Measurements from ENCODE around the gene SKIDA1.

SKIDA1 gene

DNA sequence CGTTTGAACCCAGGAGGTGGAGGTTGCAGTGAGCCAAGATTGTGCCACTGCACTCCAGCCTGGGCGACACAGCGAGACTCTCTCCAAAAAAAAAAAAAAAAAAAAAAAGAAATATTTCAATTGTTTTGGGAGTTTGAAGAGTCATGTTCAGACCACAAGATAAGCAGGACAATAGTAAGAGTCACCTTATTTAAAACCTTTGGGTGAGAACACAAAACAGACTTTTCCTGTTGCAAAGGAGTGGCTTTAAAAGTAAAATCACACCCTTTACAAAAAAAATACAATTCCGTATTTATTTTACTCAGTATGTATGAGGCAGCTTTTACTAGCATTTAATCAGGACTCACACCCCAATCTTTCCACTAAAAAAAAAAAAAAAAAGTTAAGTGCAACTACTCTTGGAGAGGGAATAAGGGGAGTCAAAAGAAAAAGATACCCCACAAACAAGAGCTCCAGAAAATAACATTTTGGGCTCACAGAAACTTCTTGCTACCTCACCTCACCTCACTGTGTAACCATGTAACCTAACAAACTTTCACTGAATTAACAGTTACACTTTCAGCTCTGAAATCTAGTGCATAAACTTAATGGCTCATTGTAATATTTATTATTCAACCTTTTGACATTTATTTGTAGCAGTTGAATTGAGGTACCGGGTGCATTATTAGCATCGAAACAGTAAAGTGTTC, 11.2 kb downstream of the SKIDA1 start:
- ChIA-PET CTCF (interaction anchor here (0.9 kb wide), 1 partner anchor 218 kb away, joined by 3 read pairs; no protein-coding TSS in a partner anchor), POLR2A (interaction anchor here (1.1 to 4.2 kb wide), 4 partner anchors 9 to 18 kb away, joined by 3 to 49 read pairs (median 18); partner anchors contain the start of gene SKIDA1)
- DNase-seq (ENCODE audit: extremely low spot score) = no peak
- TF ChIP-seq LEF1 (IDR thresholded peaks at IDR 0.05; ENCODE audit: borderline replicate concordance) (no peak), FOXA1 (IDR thresholded peaks at IDR 0.05) (no peak)

DNA sequence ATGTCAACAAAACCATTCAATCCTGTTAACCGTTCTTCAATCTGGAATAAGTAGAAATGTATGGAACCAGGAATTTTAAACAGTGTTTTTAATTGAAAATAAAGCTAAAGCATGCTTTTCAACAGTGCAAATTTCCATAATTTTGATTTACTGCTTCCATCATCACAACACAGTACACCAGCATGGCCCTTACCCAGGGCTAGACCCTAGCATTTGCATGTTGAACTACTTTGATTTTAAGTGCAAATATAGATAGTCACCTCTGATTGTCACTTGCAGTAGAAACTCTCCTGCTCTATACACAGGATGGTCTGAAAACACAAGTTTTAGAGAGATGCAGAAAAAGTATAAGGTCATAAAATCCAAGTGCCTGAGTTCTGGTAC, 12.1 kb downstream of the SKIDA1 start:
- TF ChIP-seq FOXA1 (IDR thresholded peaks at IDR 0.05) (no peak), ELF4 (IDR thresholded peaks at IDR 0.05) (no peak)
- TF ChIP-seq, protein P1, sequence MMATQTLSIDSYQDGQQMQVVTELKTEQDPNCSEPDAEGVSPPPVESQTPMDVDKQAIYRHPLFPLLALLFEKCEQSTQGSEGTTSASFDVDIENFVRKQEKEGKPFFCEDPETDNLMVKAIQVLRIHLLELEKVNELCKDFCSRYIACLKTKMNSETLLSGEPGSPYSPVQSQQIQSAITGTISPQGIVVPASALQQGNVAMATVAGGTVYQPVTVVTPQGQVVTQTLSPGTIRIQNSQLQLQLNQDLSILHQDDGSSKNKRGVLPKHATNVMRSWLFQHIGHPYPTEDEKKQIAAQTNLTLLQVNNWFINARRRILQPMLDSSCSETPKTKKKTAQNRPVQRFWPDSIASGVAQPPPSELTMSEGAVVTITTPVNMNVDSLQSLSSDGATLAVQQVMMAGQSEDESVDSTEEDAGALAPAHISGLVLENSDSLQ (IDR thresholded peaks at IDR 0.05) = peak; percentile 40; the same call in 1 of the 2 replicates
- no peak for DNase-seq (ENCODE audit: extremely low spot score)
- ChIA-PET CTCF (no interaction called here), POLR2A (interaction anchor here (4.2 kb wide), 1 partner anchor 13 kb away, joined by 49 read pairs; the partner anchor contains the start of gene SKIDA1)

DNA sequence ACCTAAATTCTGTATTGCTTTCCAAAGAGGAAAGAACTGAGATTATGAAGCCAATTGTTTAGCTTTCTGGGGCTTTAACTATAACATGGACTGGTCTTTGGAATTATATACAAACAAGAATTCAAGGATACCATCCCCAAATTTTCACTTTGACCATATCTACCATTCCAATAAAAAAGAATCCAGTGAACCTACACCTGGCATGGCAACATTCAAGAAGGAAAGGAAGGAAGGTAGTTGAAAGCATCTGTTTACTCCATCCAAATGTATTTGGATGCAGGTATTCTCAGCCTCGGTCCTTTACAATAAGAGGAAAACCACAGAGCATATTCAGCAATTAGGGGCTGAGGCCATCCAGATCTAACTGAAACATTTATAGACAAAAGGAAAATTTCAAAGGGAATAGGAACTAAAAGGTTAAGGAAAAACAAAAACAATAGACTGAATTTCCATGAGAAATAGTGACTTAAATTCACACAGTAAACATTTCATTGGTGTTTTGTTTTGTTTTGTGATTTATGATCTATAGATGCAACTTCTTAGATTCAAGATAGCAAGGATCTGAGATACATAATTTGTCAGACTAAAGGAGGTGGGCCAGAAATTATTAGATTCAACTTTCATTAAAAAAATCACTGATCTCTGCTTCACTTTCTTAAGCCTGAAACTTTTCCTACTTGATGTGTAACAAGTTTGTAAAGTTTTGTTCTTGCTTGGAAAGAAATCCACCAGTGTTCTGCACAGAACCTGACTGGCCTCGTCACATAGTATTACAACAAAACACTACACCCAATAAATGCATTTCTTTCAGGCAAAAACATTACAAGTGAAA, 12.7 kb downstream of the SKIDA1 start:
- POLR2A ChIA-PET = interaction anchor here (4.2 kb wide), 1 partner anchor 14 kb away, joined by 49 read pairs; the partner anchor contains the start of gene SKIDA1
- no peak for DNase-seq (ENCODE audit: extremely low spot score)
- TF ChIP-seq LEF1 (IDR thresholded peaks at IDR 0.05; ENCODE audit: borderline replicate concordance) = no peak
- TF ChIP-seq FOXA1 (IDR thresholded peaks at IDR 0.05) = no peak
- no peak for TF ChIP-seq BHLHE40 (IDR thresholded peaks at IDR 0.05; ENCODE audit: borderline replicate concordance)
- no peak for TF ChIP-seq FOXK2 (IDR thresholded peaks at IDR 0.05)
- TF ChIP-seq L3MBTL2 (conservative IDR thresholded peaks at IDR 0.05) = no peak
- no peak for TF ChIP-seq NFRKB (IDR thresholded peaks at IDR 0.05)
- no peak for TF ChIP-seq ELF4 (IDR thresholded peaks at IDR 0.05)
- no peak for TF ChIP-seq HDGF (IDR thresholded peaks at IDR 0.05; ENCODE audit: borderline replicate concordance)
- no peak for TF ChIP-seq FOXM1 (IDR thresholded peaks at IDR 0.05; ENCODE audit: borderline replicate concordance)
- no peak for TF ChIP-seq SUZ12 (IDR thresholded peaks at IDR 0.05)
- TF ChIP-seq, protein P1 (IDR thresholded peaks at IDR 0.05) = no peak
- no peak for TF ChIP-seq CTBP1 (IDR thresholded peaks at IDR 0.05; ENCODE audit: borderline replicate concordance)
- TF ChIP-seq TARDBP (IDR thresholded peaks at IDR 0.05) = no peak
- TF ChIP-seq SP1 (IDR thresholded peaks at IDR 0.05) = no peak
- no peak for TF ChIP-seq ARNT (IDR thresholded peaks at IDR 0.05)
- no peak for TF ChIP-seq ZNF384 (IDR thresholded peaks at IDR 0.05)
- CTCF ChIA-PET = interaction anchor here (0.6 kb wide), 1 partner anchor 17 kb away, joined by 3 read pairs; no protein-coding TSS in a partner anchor

DNA sequence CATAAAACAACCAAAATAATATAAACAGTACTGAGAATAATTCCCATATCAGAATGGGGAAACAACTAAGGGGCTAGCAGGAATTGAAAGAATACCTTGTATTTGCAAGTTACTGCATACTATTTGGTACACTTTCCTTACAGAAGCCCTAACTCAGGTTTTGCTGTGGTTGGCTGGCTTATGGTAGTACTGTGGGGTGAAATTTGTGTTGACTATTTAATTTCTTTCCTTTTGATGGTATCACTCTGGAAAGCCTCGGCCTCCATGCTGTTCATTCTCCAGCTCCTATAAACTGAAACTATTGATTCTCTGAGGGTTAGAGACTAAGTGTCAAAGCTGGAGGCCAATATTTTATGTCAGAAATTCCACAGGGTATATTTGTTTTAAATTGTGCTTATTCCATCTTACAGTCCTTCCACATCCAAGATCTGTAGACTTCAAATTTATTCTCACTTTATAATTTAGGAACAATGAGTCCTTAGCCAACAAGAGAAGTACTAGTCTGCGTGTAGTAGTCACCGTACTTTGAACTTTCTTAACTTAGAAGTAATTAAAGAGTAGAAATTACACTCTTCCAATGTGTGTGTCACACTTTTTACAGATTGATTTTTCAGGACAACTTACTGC, 13.4 kb downstream of the SKIDA1 start:
- TF ChIP-seq FOXK2 (IDR thresholded peaks at IDR 0.05) (no peak), FOXM1 (IDR thresholded peaks at IDR 0.05; ENCODE audit: borderline replicate concordance) (no peak), FOXA1 (IDR thresholded peaks at IDR 0.05) (no peak), L3MBTL2 (conservative IDR thresholded peaks at IDR 0.05) (no peak), ELF4 (IDR thresholded peaks at IDR 0.05) (no peak), BHLHE40 (IDR thresholded peaks at IDR 0.05; ENCODE audit: borderline replicate concordance) (no peak), HDGF (IDR thresholded peaks at IDR 0.05; ENCODE audit: borderline replicate concordance) (no peak), TARDBP (IDR thresholded peaks at IDR 0.05) (no peak), NFRKB (IDR thresholded peaks at IDR 0.05) (no peak), SP1 (IDR thresholded peaks at IDR 0.05) (no peak), ARNT (IDR thresholded peaks at IDR 0.05) (no peak), CTBP1 (IDR thresholded peaks at IDR 0.05; ENCODE audit: borderline replicate concordance) (no peak), ZNF384 (IDR thresholded peaks at IDR 0.05) (no peak)
- TF ChIP-seq, protein P1 (IDR thresholded peaks at IDR 0.05) = no peak
- ChIA-PET POLR2A (no interaction called here), CTCF (interaction anchor here (0.6 kb wide), 1 partner anchor 16 kb away, joined by 3 read pairs; no protein-coding TSS in a partner anchor)
- no peak for DNase-seq (ENCODE audit: extremely low spot score)

DNA sequence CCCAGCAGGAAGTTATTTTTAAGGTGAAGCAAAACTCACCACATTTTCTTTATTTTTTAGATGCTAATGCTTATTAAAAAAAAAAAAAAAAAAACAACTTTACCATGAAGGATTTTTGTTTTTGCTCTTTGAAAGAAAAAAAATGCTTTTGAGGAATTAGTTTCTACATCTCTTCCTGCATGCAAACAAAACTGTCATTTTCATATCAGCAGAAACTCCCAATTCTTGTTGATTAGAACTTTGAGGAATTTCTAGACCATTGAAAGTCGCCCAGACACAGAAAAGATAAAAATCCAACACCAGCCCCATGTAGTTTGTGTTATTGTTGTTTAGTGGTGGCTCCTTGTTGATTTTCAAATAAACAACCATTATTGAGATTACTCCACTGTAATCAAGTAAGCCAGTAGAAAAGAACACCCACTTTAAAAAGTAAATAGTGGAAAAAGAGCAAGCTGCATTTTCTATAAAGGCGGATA, 14.3 kb downstream of the SKIDA1 start:
- CTCF ChIA-PET = interaction anchor here (1.1 kb wide), 1 partner anchor 15 kb away, joined by 3 read pairs; the partner anchor contains the start of gene SKIDA1
- TF ChIP-seq HDGF (IDR thresholded peaks at IDR 0.05; ENCODE audit: borderline replicate concordance) (no peak), ARNT (IDR thresholded peaks at IDR 0.05) (no peak), ELF4 (IDR thresholded peaks at IDR 0.05) (no peak), SP1 (IDR thresholded peaks at IDR 0.05) (no peak), FOXK2 (IDR thresholded peaks at IDR 0.05) (no peak), SUZ12 (IDR thresholded peaks at IDR 0.05) (no peak), ZNF384 (IDR thresholded peaks at IDR 0.05) (no peak), FOXA1 (IDR thresholded peaks at IDR 0.05) (no peak), TARDBP (IDR thresholded peaks at IDR 0.05) (no peak), BHLHE40 (IDR thresholded peaks at IDR 0.05; ENCODE audit: borderline replicate concordance) (no peak), L3MBTL2 (conservative IDR thresholded peaks at IDR 0.05) (no peak), NFRKB (IDR thresholded peaks at IDR 0.05) (no peak)
- TF ChIP-seq, protein P1 (IDR thresholded peaks at IDR 0.05) = no peak
- POLR2A ChIA-PET = interaction anchor here (1.5 kb wide), 1 partner anchor 15 kb away, joined by 4 read pairs; the partner anchor contains the start of gene SKIDA1
- DNase-seq (ENCODE audit: extremely low spot score) = no peak

Measured in HEK293T (cell line).